ENCODE measurements around the gene DOK5.

- TF ChIP-seq EP300 (IDR thresholded peaks at IDR 0.05), result no peak
- TF ChIP-seq CTCF (IDR thresholded peaks at IDR 0.05), result no peak
These were observed 85.0 kb downstream of the DOK5 start for GRCh38 chr20:54560357-54560756.

Measured in ovary (tissue), 3 donors.